ENCODE results near the gene CACNG7.
"Not testable (repeated sequence)": the region's sequence is repeated elsewhere in the genome, so short reads cannot be mapped to it uniquely, and the experiment has no call there.

Gene CACNG7

GRCh38 chr19:53908935-53909415 lies at the start of gene CACNG7:
CACNG7 (plus strand) TSS chr19:53909278; CDS start chr19:53912832, 3,554 bp downstream.
- DNase-seq = peak; percentile 17

GRCh38 chr19:53864308-53864836 lies 44.7 kb upstream of the CACNG7 start:
- DNase-seq = no peak

GRCh38 chr19:53865523-53865917 lies 43.6 kb upstream of the CACNG7 start:
- DNase-seq = no peak

GRCh38 chr19:53865918-53866864 lies 42.9 kb upstream of the CACNG7 start:
- peak; percentile 51 for DNase-seq

GRCh38 chr19:53866865-53867224 lies 42.2 kb upstream of the CACNG7 start:
- no peak for DNase-seq

GRCh38 chr19:53867225-53868090 lies 41.6 kb upstream of the CACNG7 start, which contains the start of gene MYADM:
MYADM (plus strand) TSS chr19:53867883; CDS start chr19:53873530, 5,647 bp downstream.
- DNase-seq = peak; percentile 99

- DNase-seq = peak; percentile 65
These were observed 40.8 kb upstream of the CACNG7 start for GRCh38 chr19:53868091-53868891.

- DNase-seq = peak; percentile 89
These were observed 39.9 kb upstream of the CACNG7 start for GRCh38 chr19:53868892-53869804.

- DNase-seq = not testable (repeated sequence)
These were observed 39.1 kb upstream of the CACNG7 start for GRCh38 chr19:53869805-53870484.

GRCh38 chr19:53870485-53870844 lies 38.6 kb upstream of the CACNG7 start:
- no peak for DNase-seq

- DNase-seq = no peak
These were observed 37.6 kb upstream of the CACNG7 start for GRCh38 chr19:53871454-53871853.

- DNase-seq = no peak
These were observed 36.3 kb upstream of the CACNG7 start for GRCh38 chr19:53872762-53873161.

GRCh38 chr19:53873773-53874605 lies 35.1 kb upstream of the CACNG7 start:
- no peak for DNase-seq

- no peak for DNase-seq
These were observed 34.5 kb upstream of the CACNG7 start for GRCh38 chr19:53874606-53874990.

- no peak for DNase-seq
These were observed 33.3 kb upstream of the CACNG7 start for GRCh38 chr19:53875602-53876325.

- DNase-seq = no peak
These were observed 32.3 kb upstream of the CACNG7 start for GRCh38 chr19:53876651-53877224.

GRCh38 chr19:53877361-53877766 lies 31.7 kb upstream of the CACNG7 start:
- no peak for DNase-seq

GRCh38 chr19:53878776-53879139 lies 30.3 kb upstream of the CACNG7 start:
- DNase-seq = no peak
